GM18498 (cell line): ENCODE measurements around the gene TBX2.
"Not testable (repeated sequence)": the region's sequence is repeated elsewhere in the genome, so short reads cannot be mapped to it uniquely, and the experiment has no call there.

Source experiments
- ATAC-seq: cut with Tn5 transposase; IDR thresholded peaks from one replicate; pipeline ENCODE4 v1.9.1; 2021; ENCODE audit warnings: mild to moderate bottlenecking, moderate library complexity; ENCODE audit not compliant: unreplicated experiment

Gene TBX2

DNA sequence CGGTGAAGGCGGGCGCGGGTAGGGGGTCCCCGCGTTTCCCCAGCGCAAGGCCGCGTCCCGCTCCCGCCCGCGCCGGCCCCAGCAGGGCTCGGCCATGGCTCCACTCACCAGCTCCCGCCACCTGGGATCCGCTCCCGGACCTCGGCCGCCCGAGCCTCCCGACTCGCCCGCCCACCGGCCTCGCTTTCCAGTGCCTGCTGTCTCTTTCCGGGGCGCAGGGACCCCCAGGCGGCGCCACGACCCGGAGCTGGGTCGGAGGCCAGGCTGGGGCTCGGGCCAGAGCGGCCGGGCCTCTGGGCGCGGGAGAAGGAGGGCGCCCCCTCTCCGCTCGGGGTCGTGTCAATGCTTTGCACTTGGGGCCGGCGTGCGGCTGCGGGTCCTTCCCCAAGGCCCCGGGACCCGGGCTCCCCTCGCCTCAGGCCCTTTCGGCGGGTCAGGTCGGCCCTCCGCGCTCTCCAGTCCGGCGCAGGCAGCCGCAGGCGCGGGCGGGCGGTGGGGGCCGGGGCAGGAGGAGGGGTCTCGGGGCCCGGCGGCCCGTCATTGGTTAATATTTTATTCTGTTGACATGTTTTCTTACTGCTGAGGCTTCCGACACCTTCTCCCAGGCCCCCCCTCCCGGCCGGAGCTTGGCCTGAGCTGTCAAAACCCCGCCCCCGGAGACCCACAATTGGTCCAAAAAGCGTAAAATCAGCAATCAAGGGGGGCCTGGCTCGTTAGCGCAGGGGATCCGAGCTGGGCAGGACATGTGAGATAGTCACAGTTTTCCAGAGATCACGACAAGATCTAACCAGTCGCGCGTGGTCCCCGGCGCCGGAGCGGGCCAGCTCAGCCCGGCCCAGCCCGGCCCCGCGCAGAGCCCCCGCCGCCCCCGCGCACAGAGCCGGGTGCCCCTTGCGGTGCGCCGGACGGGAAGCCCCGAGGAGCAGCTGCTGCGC, at the start of gene TBX2:
TSS of gene TBX2 (plus strand) at position 713 of the 935 bp plus-strand sequence. CDS start 334 bp downstream, outside the sequence.
- no peak for ATAC-seq

DNA sequence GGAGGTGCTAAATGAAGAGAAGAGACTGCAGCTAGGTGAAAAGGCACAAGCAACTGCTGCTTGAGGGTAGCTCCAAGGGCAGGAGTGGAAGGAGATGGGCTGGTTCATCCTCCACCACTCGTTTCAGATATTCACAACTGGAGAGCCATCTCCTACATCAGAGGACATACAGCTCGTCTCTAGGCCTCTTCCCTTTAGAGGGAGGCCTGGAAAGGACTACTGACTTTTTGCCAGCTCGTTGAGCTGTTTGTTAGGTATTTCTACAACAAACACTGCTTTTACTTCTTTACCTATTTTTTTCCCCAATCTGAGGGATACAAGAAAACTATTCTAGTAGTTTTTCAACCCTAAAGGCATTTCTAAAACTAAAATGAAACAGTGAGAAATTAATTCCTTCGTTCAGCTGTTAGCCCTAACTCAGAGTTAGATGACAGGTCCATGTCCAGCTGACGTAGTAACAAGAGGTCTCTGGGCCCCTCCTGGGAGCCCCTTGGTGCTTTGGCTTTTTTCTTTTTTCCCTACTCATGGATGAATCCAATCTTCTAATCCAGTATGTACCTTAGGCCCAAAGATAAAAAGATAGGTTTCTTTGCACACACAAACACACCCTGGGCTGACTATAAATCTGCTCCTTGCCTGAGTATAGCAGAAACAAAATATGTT, 47.8 kb upstream of the TBX2 start:
- no peak for ATAC-seq

- ATAC-seq = no peak
Observed at GRCh38 chr17:61352408-61352770, 47.3 kb upstream of the TBX2 start.

DNA sequence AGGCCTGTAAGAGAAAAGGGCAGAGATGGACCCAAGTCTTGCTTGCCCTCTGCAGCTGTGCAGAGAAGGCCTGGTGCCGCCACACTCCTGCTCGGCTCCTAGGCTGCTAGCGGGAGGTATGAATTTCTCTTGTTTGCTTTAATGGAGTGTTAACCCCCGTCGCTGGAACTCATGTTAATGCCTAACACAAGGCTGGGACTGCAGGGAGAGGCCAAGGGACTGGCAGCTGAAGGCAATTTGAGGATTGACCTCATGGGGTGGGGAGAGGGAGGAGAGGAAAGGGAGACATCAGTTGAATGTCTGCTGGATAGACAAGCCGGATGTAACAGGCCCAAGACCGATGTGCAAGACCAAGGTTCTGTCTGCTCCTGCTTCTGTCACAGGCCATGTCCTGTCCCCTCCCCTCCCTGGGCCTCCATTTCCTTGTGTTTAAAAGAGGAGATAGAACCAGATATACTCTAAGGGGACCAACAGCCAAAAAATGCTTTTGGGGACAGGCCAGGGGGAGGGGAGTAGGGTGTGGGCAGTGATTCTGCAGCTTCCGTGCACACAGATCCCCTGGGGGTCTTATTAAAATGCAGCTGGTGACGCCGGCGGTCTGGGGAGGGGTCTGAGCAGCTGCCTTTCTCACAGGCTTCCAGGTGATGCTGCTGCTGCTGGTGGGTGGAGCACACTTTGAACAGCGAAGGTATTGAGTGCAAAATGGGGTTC, 46.7 kb upstream of the TBX2 start:
- no peak for ATAC-seq

DNA sequence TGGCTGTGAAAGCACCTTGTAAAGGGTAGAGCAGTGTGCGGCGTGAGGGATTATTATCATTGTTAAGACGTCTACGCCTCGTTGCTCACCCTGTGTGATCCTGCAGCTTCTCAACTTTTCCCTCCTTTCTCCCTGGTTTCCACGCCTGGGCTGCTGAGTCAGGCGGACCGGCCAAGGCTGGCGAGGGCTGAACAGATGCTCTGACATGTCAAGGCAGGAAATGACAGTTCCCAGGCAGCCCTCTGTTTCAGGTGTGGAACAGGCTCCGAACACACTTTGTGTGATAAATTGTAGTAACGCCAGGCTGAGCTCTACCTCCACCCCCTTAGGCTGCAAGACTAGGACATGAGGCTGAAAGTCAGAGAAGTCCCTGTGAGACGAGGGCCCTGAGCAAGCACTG, 46.0 kb upstream of the TBX2 start:
- no peak for ATAC-seq

DNA sequence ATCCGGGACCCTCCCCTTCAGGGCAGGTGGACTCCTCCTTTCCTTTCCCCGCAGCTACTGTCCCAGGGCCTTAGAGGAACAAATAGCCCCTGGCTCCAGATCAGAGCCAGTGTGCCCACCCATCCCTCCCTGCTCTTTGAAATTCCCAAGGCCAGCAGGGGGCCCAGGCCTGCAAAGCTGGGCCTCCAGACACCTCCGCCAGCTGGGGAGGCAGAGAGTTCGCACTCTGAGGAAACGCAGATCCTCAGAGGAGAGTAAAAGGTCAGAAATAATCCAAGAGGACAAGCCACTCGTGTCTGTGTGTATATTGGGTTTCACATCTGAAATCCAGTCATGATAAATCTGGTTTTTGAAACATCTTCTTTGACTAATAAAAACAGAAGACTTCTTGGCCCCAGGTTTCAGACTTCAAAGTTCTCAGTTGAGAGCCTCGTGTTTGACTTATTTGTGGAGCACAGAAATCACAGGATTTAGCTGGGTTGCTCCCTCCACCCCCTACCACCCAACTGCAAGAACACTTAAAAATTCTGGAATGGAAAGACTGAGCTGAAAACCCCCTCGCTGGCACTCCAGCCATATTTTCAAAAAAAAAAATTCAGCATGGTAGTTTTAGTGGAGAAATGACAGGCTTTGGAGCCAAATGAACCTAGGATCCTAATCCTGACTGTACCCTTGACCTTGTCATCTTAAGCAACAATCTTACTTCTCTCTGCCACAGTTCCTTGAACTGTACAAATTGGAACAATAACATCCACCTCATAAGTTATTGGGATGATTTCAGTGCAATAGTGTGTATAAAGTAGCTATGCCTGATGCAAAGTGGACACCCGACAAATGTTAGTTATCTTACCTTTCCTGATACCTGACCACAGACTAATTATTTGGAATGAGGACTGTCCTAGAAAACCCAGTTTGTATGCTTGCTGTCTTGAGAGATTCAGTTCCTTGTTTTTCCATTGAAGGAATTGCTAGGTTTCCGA, 44.5 kb upstream of the TBX2 start:
- ATAC-seq = no peak

- ATAC-seq = not testable (repeated sequence)
Observed at GRCh38 chr17:61357061-61357460, 42.6 kb upstream of the TBX2 start.

DNA sequence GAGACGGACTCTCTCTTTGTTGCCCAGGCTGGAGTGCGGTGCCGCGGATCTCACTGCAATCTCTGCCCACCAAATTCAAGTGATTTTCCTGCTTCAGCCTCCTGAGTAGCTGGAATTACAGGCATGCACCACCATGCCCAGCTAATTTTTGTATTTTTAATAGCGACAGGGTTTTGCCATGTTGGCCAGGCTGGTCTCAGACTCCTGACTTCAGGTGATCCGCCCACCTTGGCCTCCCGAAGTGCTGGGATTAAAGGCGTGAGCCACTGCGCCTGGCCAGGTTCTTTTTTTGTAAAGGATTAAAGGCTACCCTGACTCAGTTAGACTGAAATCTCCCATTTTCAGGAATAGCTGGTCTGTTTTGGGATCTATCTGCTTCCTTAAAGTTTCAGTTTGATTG, 40.1 kb upstream of the TBX2 start:
- ATAC-seq = not testable (repeated sequence)

DNA sequence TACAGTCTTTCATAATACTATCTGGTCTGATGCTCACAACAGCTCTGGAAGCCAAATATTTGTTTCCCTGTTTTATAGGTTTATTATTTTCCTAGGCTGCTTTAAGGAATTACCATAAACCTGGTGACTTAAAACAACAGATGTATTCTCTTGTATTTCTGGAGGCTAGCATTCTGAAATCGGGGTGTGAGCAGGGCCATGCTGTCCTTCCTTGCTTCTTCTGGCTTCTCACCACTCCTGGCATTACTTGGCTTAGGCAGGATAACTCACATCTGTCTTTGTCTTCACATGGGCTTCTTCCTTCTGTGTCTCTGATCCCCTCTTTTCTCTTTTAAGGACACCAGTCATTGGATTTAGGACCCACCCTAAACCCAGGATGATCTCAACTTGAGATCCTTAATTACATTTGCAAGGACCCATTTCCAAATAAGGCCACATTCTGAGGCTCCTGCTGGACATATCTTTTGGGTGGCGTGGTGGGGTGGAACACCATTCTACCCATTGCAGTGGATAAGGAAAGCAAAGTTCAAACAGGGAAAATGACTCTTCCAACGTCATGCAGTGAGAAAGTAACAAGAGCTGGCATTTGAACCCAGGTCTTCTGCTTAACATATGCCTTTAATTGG, 39.2 kb upstream of the TBX2 start:
- ATAC-seq = no peak

- ATAC-seq = no peak
Observed at GRCh38 chr17:61361084-61361483, 38.6 kb upstream of the TBX2 start.

- no peak for ATAC-seq
Observed at GRCh38 chr17:61362396-61362795, 37.2 kb upstream of the TBX2 start.

GRCh38 chr17:61362852-61363600, 36.6 kb upstream of the TBX2 start:
- ATAC-seq = no peak

GRCh38 chr17:61363601-61364462, 35.8 kb upstream of the TBX2 start:
- ATAC-seq = no peak

DNA sequence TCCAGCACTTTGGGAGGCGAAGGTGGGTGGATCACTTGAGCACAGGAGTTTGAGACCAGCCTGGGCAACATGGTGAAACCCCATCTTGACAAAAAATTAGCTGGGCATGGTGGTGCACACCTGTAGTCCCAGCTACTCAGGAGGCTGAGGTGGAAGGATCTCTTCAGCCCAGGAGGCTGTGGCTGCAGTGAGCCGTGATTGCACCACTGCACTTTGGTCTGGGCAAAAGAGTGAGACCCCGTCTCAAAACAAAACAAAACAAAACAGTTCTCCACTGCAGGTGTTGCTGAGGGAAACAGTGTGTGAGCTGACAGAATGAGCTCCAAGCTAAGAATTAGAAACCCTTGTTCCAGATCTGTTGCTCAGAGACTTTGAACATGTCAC, 35.2 kb upstream of the TBX2 start:
- ATAC-seq = no peak

DNA sequence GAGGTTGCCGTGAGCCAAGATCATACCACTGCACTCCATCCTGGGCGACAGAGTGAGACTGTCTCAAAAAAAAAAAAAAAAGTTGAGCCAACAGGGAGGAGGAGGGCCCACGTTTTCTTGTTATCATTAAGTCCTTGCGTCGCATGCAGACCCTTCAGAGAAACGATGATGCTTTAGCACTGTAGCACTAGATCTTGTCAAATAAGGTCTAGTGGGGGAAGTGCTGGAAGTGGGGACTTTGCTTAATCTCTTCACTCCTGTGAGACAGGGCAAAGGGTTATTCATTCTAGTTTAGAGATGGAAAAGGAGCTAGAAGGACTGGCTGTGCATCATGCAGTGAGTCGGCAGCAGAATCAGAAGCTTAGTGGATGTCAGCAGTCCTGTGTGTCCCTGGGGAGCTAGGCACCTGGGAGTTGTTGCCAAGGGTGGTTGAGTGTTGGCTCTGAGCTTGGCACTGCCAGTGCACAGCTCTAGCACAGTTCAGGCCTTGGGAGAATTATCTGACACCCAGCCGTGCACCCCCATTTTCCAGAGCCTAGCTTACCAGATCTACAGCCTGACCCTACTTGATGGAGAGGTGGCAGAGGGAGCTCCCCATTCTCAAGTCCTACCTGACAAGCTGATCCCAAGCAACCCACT, 33.4 kb upstream of the TBX2 start:
- no peak for ATAC-seq

- ATAC-seq = no peak
Observed at GRCh38 chr17:61366715-61367413, 32.8 kb upstream of the TBX2 start.
